Pancreas (tissue), 10 donors: ENCODE results near the gene ANGEL2. TPM values are rescaled to one million over a fixed set of nuclear protein-coding genes. Genes with fewer than 3 reads are reported as not detected.
A peak's percentile ranks its signal among the peaks of the same experiment; 100 is the strongest.

Source experiments
- ATAC-seq, 4 donors: fragments of 200-7000 bp; cut with Tn5 transposase; one replicate each; pipeline versions ENCODE4 v1.8.0 to v1.9.1; 2020; ENCODE audit warnings: mild to moderate bottlenecking in 4 of 4, moderate library complexity in 4 of 4
- DNase-seq, 6 donors: peaks; one replicate each; pipeline ENCODE4 v3.0.0-alpha.2; 2020
- FAIRE-seq: peaks from 2 replicates; lab custom pipeline; 2012; peaks lifted over from hg19 to GRCh38; lab: Jason Lieb, UNC
- H3K27ac ChIP-seq, 4 donors: fragments of 200-600 bp; sonication (generic); 1 replicate in 3 of 4; 2 replicates in 1 of 4; pipeline versions ENCODE4 v1.5.0 to v1.8.0; 2020
- H3K27me3 ChIP-seq, 4 donors: fragments of 200-600 bp; one replicate each; pipeline ENCODE4 v1.8.0; 2021
- H3K36me3 ChIP-seq, 3 donors: fragments of 200-600 bp; sonication (generic) in 1 of 3; one replicate each; pipeline versions ENCODE4 v1.5.0 to v1.8.0; 2020 to 2021
- H3K4me1 ChIP-seq, 3 donors: fragments of 200-600 bp; one replicate each; pipeline ENCODE4 v1.8.0; 2021
- H3K4me3 ChIP-seq, 4 donors: fragments of 200-600 bp; sonication (generic) in 2 of 4; one replicate each; pipeline versions ENCODE4 v1.5.0 to v1.8.0; 2020 to 2021
- H3K9me3 ChIP-seq, 4 donors: fragments of 200-600 bp; one replicate each; pipeline ENCODE4 v1.8.0; 2021
- WGBS, 2 donors: extraction: QIAGEN DNeasy Blood & Tissue Kit; methylation state at CpG; one replicate each; pipeline ENCODE4 v1.1.7; 2013; 5-methylcytosine and 5-hydroxymethylcytosine counted together
- intact Hi-C, 3 donors: fragments of 100-400 bp; cut with DNase I; formaldehyde crosslinking; loops; one replicate each; pipeline versions ENCODE4 v1.11.1 to v1.14.2; 2022
- polyA plus RNA-seq, 2 donors: library from polyadenylated mRNA; stranded (reverse); fragments of 200-250 nt; gene quantifications; one replicate each; pipeline ENCODE4 v1.2.3, GENCODE V29; 2013
- total RNA-seq, 6 donors: library from RNA; stranded (reverse); fragmentation: NEBNext Ultra II Directional in 4 of 6; extraction: Animal tissue kit (Norgen Biotek cat#: 25700) in 4 of 6; gene quantifications; one replicate each; pipeline versions ENCODE4 v1.2.1 to v1.2.4, GENCODE V29; 2021 to 2023
- TF ChIP-seq, protein P1 (sequence below), 4 donors: fragments of 200-600 bp; sonication (generic) in 3 of 4; IDR thresholded peaks; one replicate each; pipeline versions ENCODE4 v1.5.0 to v1.8.0; 2021; ENCODE audit warnings: antibody characterized with exemption in 4 of 4
- donor health status: healthy with polysubstance abuse.
- donor health status: DM: no; HTN: no; CAD: no; lungs with moderate emphysema.
- donor health status: DM: no; HTN: no; CAD: no.
- donor health status: control.
- donor health status: control.
- donor health status: Bipolar disorder and iron deficiency.
- donor health status: DM: yes; HTN: yes; CAD: no.
- donor health status: DM: no; HTN: no; CAD: no.
- donor health status: DM: no; HTN: no; CAD: no.
- donor health status: DM: yes; HTN: yes; CAD: no.

The ANGEL2 gene
- total and polyA plus RNA-seq, 8 donors = 9.8 to 17.2 (median 11.8) TPM

- DNase-seq = peak in 5 of 6 donors; percentile 36 to 63 (median 54)
- H3K4me3 ChIP-seq = no peak overlapping the region
- H3K27me3 ChIP-seq = no peaks in the 10 kb centered on the region
- peak; percentile 73 to 88 (median 80) for ATAC-seq
- H3K4me1 ChIP-seq = peaks cover 0 to 11% (median 3%) of the 10 kb centered on the region in 3 donors
- no peaks in the 10 kb centered on the region for H3K36me3 ChIP-seq
- intact Hi-C loops = no loop called here
- FAIRE-seq = no peak
- TF ChIP-seq, protein P1, sequence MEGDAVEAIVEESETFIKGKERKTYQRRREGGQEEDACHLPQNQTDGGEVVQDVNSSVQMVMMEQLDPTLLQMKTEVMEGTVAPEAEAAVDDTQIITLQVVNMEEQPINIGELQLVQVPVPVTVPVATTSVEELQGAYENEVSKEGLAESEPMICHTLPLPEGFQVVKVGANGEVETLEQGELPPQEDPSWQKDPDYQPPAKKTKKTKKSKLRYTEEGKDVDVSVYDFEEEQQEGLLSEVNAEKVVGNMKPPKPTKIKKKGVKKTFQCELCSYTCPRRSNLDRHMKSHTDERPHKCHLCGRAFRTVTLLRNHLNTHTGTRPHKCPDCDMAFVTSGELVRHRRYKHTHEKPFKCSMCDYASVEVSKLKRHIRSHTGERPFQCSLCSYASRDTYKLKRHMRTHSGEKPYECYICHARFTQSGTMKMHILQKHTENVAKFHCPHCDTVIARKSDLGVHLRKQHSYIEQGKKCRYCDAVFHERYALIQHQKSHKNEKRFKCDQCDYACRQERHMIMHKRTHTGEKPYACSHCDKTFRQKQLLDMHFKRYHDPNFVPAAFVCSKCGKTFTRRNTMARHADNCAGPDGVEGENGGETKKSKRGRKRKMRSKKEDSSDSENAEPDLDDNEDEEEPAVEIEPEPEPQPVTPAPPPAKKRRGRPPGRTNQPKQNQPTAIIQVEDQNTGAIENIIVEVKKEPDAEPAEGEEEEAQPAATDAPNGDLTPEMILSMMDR (IDR thresholded peaks at IDR 0.05) = no peak
- 22 to 24% methylated on average over 11 of the region's 11 CpGs for WGBS, 2 donors
- H3K9me3 ChIP-seq = no peaks in the 10 kb centered on the region
- H3K27ac ChIP-seq = peak overlapping the region in 1 of 4 donors; percentile 12
Observed at GRCh38 chr1:212981025-212981495, 34.6 kb downstream of the ANGEL2 start.

DNA sequence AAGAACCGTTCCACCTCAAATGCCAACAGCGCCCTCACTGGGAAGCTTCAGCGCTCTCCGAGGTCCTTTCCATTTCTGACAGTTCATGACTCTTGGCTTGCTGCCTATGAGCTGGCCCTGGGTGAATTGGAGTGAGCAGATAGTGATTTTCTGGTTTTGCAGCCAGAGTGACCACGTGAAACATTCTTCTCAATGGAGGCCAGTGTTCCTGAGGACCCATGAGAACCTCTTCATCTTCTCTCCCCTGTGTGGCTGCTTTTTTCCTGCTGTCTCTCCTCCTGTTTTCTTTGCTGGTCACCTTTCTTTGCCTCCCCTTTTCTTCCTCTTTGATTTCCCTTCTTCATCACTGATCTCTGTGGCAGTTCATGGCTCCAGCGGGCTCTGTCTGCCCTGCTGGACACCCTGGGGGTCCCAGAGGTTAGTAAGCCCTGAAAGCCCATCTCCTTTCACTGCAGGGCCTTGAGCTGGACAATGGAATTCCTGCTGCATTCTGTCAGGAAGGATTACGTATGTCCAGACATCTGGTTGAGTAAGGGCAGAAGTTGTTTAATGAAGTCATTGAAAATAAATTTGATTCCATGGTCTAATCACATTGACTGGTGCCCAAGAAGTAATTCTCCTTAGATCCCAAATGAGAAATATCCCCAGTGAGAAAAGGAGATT is 35.4 kb downstream of the ANGEL2 start:
- Histone ChIP-seq H3K9me3 (no peaks in the 10 kb centered on the region), H3K4me3 (no peak overlapping the region), H3K27ac (no peak overlapping the region), H3K4me1 (peaks cover 0 to 11% (median 3%) of the 10 kb centered on the region in 3 donors), H3K27me3 (no peaks in the 10 kb centered on the region), H3K36me3 (no peaks in the 10 kb centered on the region)
- no peak for ATAC-seq
- TF ChIP-seq, protein P1 (IDR thresholded peaks at IDR 0.05) = no peak
- 68% methylated on average over 7 of the region's 7 CpGs for WGBS, 2 donors
- FAIRE-seq = no peak
- intact Hi-C loops = no loop called here
- no peak for DNase-seq

GRCh38 chr1:212979340-212980122 is 36.1 kb downstream of the ANGEL2 start:
- no peak for FAIRE-seq

GRCh38 chr1:212977781-212978645 is 37.7 kb downstream of the ANGEL2 start:
- DNase-seq (no peak), ATAC-seq (no peak), FAIRE-seq (no peak)
- H3K27ac ChIP-seq = no peak overlapping the region
- H3K36me3 ChIP-seq = no peaks in the 10 kb centered on the region
- 72 to 84% methylated on average over 16 of the region's 16 CpGs for WGBS, 2 donors
- peaks cover 0 to 11% (median 3%) of the 10 kb centered on the region in 3 donors for H3K4me1 ChIP-seq
- H3K9me3 ChIP-seq = no peaks in the 10 kb centered on the region
- intact Hi-C loops = no loop called here
- no peaks in the 10 kb centered on the region for H3K27me3 ChIP-seq
- TF ChIP-seq, protein P1 (IDR thresholded peaks at IDR 0.05) = no peak
- no peak overlapping the region for H3K4me3 ChIP-seq

More at GRCh38 chr1:212979340-212980122, 36.1 kb downstream of the ANGEL2 start:
- 86 to 93% methylated on average over 14 of the region's 14 CpGs for WGBS, 2 donors
- H3K4me1 ChIP-seq = peaks cover 0 to 11% (median 3%) of the 10 kb centered on the region in 3 donors
- ATAC-seq (no peak), DNase-seq (no peak)
- intact Hi-C loops = no loop called here
- H3K36me3 ChIP-seq = no peaks in the 10 kb centered on the region
- TF ChIP-seq, protein P1 (IDR thresholded peaks at IDR 0.05) = no peak
- H3K4me3 ChIP-seq = no peak overlapping the region
- no peak overlapping the region for H3K27ac ChIP-seq
- no peaks in the 10 kb centered on the region for H3K9me3 ChIP-seq
- no peaks in the 10 kb centered on the region for H3K27me3 ChIP-seq
